Mucosa of descending colon (tissue), 3 donors: ENCODE results near the gene SIRT2. TPM values are rescaled to one million over a fixed set of nuclear protein-coding genes. Genes with fewer than 3 reads are reported as not detected.
A peak's percentile ranks its signal among the peaks of the same experiment; 100 is the strongest.

Source experiments
- ATAC-seq: fragments of 200-7000 bp; cut with Tn5 transposase; one replicate; pipeline ENCODE4 v1.9.1; 2020; ENCODE audit warnings: mild to moderate bottlenecking, moderate library complexity
- DNase-seq, 3 donors: peaks; one replicate each; pipeline ENCODE4 v3.0.0-alpha.2; 2020
- H3K36me3 ChIP-seq: fragments of 200-600 bp; one replicate; pipeline ENCODE4 v1.8.0; 2021; ENCODE audit warnings: low read depth, mild to moderate bottlenecking
- H3K4me1 ChIP-seq: fragments of 200-600 bp; one replicate; pipeline ENCODE4 v1.8.0; 2021; ENCODE audit warnings: low read depth, mild to moderate bottlenecking
- H3K4me3 ChIP-seq: fragments of 200-600 bp; one replicate; pipeline ENCODE4 v1.8.0; 2021; ENCODE audit warnings: mild to moderate bottlenecking
- H3K9me3 ChIP-seq: fragments of 200-600 bp; one replicate; pipeline ENCODE4 v1.8.0; 2021; ENCODE audit warnings: mild to moderate bottlenecking
- CTCF ChIP-seq: fragments of 200-600 bp; IDR thresholded peaks from one replicate; pipeline ENCODE4 v1.8.0; 2022; ENCODE audit warnings: antibody characterized with exemption, mild to moderate bottlenecking
- intact Hi-C, 2 donors: fragments of 100-400 bp; cut with DNase I in 1 of 2; cut with micrococcal nuclease in 1 of 2; formaldehyde crosslinking; loops; one replicate each; pipeline versions ENCODE4 v1.11.0 to v1.11.1; 2022; cut with DNase I, micrococcal nuclease
- total RNA-seq, 3 donors: library from RNA; stranded (reverse); fragmentation: NEBNext Ultra II Directional in 2 of 3; extraction: Animal tissue kit (Norgen Biotek cat#: 25700) in 2 of 3; gene quantifications; one replicate each; pipeline versions ENCODE4 v1.2.1 to v1.2.4, GENCODE V29; 2021 to 2023
- donor health status: DM: no; HTN: no; CAD: no; lungs with moderate emphysema.
- donor health status: DM: no; HTN: no; CAD: no.
- donor health status: DM: no; HTN: yes; CAD: no.

Gene SIRT2
- total RNA-seq, 3 donors from 2014 or later: 32.3 to 67.2 (median 35.8) TPM

GRCh38 chr19:38917921-38918491, 18.6 kb upstream of the SIRT2 start:
- DNase-seq (peak in 2 of 3 donors; percentile 18 to 21), ATAC-seq (peak; percentile 60)
- no peaks in the 10 kb centered on the region for H3K36me3 ChIP-seq

GRCh38 chr19:38917516-38917915, 18.1 kb upstream of the SIRT2 start:
- no peaks in the 10 kb centered on the region for H3K9me3 ChIP-seq
- intact Hi-C loops: no loop called here
- no peak for TF ChIP-seq CTCF
- no peaks in the 10 kb centered on the region for H3K4me1 ChIP-seq
- no peaks in the 10 kb centered on the region for H3K36me3 ChIP-seq
- ATAC-seq (no peak), DNase-seq (no peak)
- H3K4me3 ChIP-seq: no peak overlapping the region

More at GRCh38 chr19:38917921-38918491, 18.6 kb upstream of the SIRT2 start:
- no peaks in the 10 kb centered on the region for H3K4me1 ChIP-seq
- H3K4me3 ChIP-seq: no peak overlapping the region
- no peak for TF ChIP-seq CTCF
- intact Hi-C loops: no loop called here
- no peaks in the 10 kb centered on the region for H3K9me3 ChIP-seq

GRCh38 chr19:38915329-38916321, 16.2 kb upstream of the SIRT2 start:
- ATAC-seq: no peak
- Histone ChIP-seq H3K4me3 (no peak overlapping the region), H3K9me3 (no peaks in the 10 kb centered on the region), H3K4me1 (no peaks in the 10 kb centered on the region), H3K36me3 (no peaks in the 10 kb centered on the region)
- intact Hi-C loops: no loop called here
- TF ChIP-seq CTCF: no peak
- peak in 1 of 3 donors; percentile 19 for DNase-seq

GRCh38 chr19:38913958-38914357, 14.5 kb upstream of the SIRT2 start:
- no peaks in the 10 kb centered on the region for H3K36me3 ChIP-seq
- H3K4me3 ChIP-seq: no peak overlapping the region
- no peaks in the 10 kb centered on the region for H3K9me3 ChIP-seq
- ATAC-seq: no peak
- intact Hi-C loops: no loop called here
- no peak for TF ChIP-seq CTCF
- H3K4me1 ChIP-seq: no peaks in the 10 kb centered on the region
- no peak for DNase-seq

- Histone ChIP-seq H3K4me1 (no peaks in the 10 kb centered on the region), H3K36me3 (no peaks in the 10 kb centered on the region), H3K9me3 (no peaks in the 10 kb centered on the region), H3K4me3 (no peak overlapping the region)
- ATAC-seq (no peak), DNase-seq (no peak)
- intact Hi-C loops: no loop called here
- no peak for TF ChIP-seq CTCF
Observed at GRCh38 chr19:38912600-38913514, 13.4 kb upstream of the SIRT2 start.
